Chondrocyte (in vitro differentiated cells): Measurements from ENCODE around the gene RFPL2. TPM values are rescaled to one million over a fixed set of nuclear protein-coding genes. Genes with fewer than 3 reads are reported as not detected.

Experiments used
- DNase-seq: peaks from one replicate; pipeline ENCODE4 v3.0.0; 2021; ENCODE audit warnings: mixed read lengths, low spot score
- H3K27ac Mint-ChIP-seq: one replicate; pipeline ENCODE4 v1.8.0; 2021; ENCODE audit warnings: mild to moderate bottlenecking, moderate library complexity, mixed read lengths; ENCODE audit not compliant: unreplicated experiment
- H3K27me3 Mint-ChIP-seq: 2 replicates; pipeline ENCODE4 v1.8.0; 2021; ENCODE audit warnings: low read depth, mixed read lengths
- H3K36me3 Mint-ChIP-seq: 2 replicates; pipeline ENCODE4 v1.8.0; 2021; ENCODE audit warnings: low read depth, mixed read lengths
- H3K4me1 Mint-ChIP-seq: 2 replicates; pipeline ENCODE4 v1.8.0; 2021; ENCODE audit warnings: low read depth, mild to moderate bottlenecking, mixed read lengths
- H3K4me3 Mint-ChIP-seq: one replicate; pipeline ENCODE4 v1.8.0; 2021; ENCODE audit warnings: mild to moderate bottlenecking, moderate library complexity, mixed read lengths; ENCODE audit not compliant: unreplicated experiment
- H3K9me3 Mint-ChIP-seq: 2 replicates; pipeline ENCODE4 v1.8.0; 2021; ENCODE audit warnings: low read depth, mixed read lengths
- CTCF ChIP-seq: fragments of 200-600 bp; sonication (generic); IDR thresholded peaks from 2 replicates; pipeline ENCODE4 v1.5.0; 2021; ENCODE audit warnings: antibody characterized with exemption, mild to moderate bottlenecking, moderate library complexity
- total RNA-seq: library from RNA; stranded (reverse); gene quantifications from 3 replicates; pipeline ENCODE4 v1.2.1, GENCODE V29; 2021

RFPL2 gene
- total RNA-seq, 1 donor from 2014 or later = not detected

GRCh38 chr22:32244547-32244946 is 39.7 kb upstream of the RFPL2 start:
- no peak for TF ChIP-seq CTCF
- no peak for DNase-seq
- Mint-ChIP-seq H3K9me3 (no peaks in the 10 kb centered on the region), H3K36me3 (no peaks in the 10 kb centered on the region), H3K4me3 (no peak overlapping the region), H3K27ac (no peak overlapping the region), H3K27me3 (peaks cover 5% of the 10 kb centered on the region), H3K4me1 (peaks cover 3% of the 10 kb centered on the region)

GRCh38 chr22:32240461-32240860 is 35.6 kb upstream of the RFPL2 start:
- Mint-ChIP-seq H3K36me3 (no peaks in the 10 kb centered on the region), H3K9me3 (no peaks in the 10 kb centered on the region), H3K4me1 (peaks cover 3% of the 10 kb centered on the region), H3K27me3 (peaks cover 5% of the 10 kb centered on the region), H3K27ac (no peak overlapping the region), H3K4me3 (no peak overlapping the region)
- no peak for DNase-seq
- TF ChIP-seq CTCF = no peak

- H3K9me3 Mint-ChIP-seq = no peaks in the 10 kb centered on the region
- DNase-seq = no peak
- no peak for TF ChIP-seq CTCF
- H3K36me3 Mint-ChIP-seq = no peaks in the 10 kb centered on the region
- peaks cover 3% of the 10 kb centered on the region for H3K4me1 Mint-ChIP-seq
- H3K4me3 Mint-ChIP-seq = no peak overlapping the region
- no peak overlapping the region for H3K27ac Mint-ChIP-seq
- peaks cover 8% of the 10 kb centered on the region for H3K27me3 Mint-ChIP-seq
Measured at GRCh38 chr22:32237906-32238305, 33.0 kb upstream of the RFPL2 start.

GRCh38 chr22:32236970-32237369 is 32.1 kb upstream of the RFPL2 start:
- DNase-seq = no peak
- Mint-ChIP-seq H3K9me3 (no peaks in the 10 kb centered on the region), H3K4me1 (peaks cover 3% of the 10 kb centered on the region), H3K36me3 (no peaks in the 10 kb centered on the region), H3K4me3 (no peak overlapping the region), H3K27ac (no peak overlapping the region), H3K27me3 (peaks cover 8% of the 10 kb centered on the region)
- TF ChIP-seq CTCF = no peak

GRCh38 chr22:32233091-32233490 is 28.2 kb upstream of the RFPL2 start:
- no peak for DNase-seq
- peaks cover 7% of the 10 kb centered on the region for H3K27me3 Mint-ChIP-seq

More at GRCh38 chr22:32233091-32233490, 28.2 kb upstream of the RFPL2 start:
- TF ChIP-seq CTCF = no peak
- H3K27ac Mint-ChIP-seq = no peak overlapping the region
- H3K4me1 Mint-ChIP-seq = no peaks in the 10 kb centered on the region
- H3K9me3 Mint-ChIP-seq = no peaks in the 10 kb centered on the region
- no peaks in the 10 kb centered on the region for H3K36me3 Mint-ChIP-seq
- H3K4me3 Mint-ChIP-seq = no peak overlapping the region
